ENCODE results near the gene PHKB. TPM values are rescaled to one million over a fixed set of nuclear protein-coding genes. Genes with fewer than 3 reads are reported as not detected.
"Not testable (repeated sequence)": the region's sequence is repeated elsewhere in the genome, so short reads cannot be mapped to it uniquely, and the experiment has no call there.

The PHKB gene
- total RNA-seq, 2 donors from 2014 or later = 90.4 to 91.5 TPM

GRCh38 chr16:47467501-47467900 is 6.4 kb downstream of the PHKB start:
- no peak for ATAC-seq
- DNase-seq = no peak
- intact Hi-C loops (cut with DNase I, micrococcal nuclease) = no loop called here

DNA sequence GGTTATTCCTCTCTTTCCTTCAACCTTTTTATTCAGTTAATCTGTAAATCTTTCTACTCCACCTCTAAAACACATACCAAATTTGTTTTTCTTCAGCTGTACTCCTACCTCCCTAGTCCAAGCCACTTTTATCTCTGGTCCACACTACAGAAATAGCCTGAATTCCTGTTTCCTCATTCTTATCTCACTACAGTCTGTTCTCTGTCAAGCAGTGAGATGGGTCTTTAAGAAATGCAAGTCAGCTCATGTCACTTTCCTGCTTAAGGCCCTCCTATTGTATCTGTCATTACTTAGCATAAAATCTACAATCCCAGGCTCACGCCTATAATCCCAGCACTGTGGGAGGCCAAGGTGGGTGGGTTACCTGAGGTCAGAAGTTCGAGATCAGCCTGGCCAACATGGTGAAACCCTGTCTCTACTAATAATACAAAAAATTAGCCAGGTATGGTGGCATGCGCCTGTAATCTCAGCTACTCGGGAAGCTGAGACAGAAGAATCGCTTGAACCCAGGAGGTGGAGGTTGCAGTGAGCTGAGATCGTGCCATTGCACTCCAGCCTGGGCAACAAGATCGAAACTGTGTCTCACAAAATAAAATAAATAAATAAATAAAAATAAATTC is 7.0 kb downstream of the PHKB start:
- intact Hi-C loops (cut with DNase I, micrococcal nuclease); DNase-seq; ATAC-seq: not testable (repeated sequence)

- ATAC-seq (no peak), DNase-seq (no peak)
- intact Hi-C loops (cut with DNase I, micrococcal nuclease) = no loop called here
These were observed 8.1 kb downstream of the PHKB start for GRCh38 chr16:47469227-47469626.

GRCh38 chr16:47470211-47470610 is 9.1 kb downstream of the PHKB start:
- intact Hi-C loops (cut with DNase I, micrococcal nuclease) = no loop called here
- no peak for DNase-seq
- ATAC-seq = no peak

GRCh38 chr16:47470810-47471209 is 9.7 kb downstream of the PHKB start:
- DNase-seq (no peak), ATAC-seq (peak; percentile 88)
- intact Hi-C loops (cut with DNase I, micrococcal nuclease) = no loop called here

GRCh38 chr16:47473004-47473403 is 11.9 kb downstream of the PHKB start:
- DNase-seq; ATAC-seq; intact Hi-C loops (cut with DNase I, micrococcal nuclease): not testable (repeated sequence)

GRCh38 chr16:47473792-47474191 is 12.7 kb downstream of the PHKB start:
- intact Hi-C loops (cut with DNase I, micrococcal nuclease) = no loop called here
- no peak for ATAC-seq
- no peak for DNase-seq

DNA sequence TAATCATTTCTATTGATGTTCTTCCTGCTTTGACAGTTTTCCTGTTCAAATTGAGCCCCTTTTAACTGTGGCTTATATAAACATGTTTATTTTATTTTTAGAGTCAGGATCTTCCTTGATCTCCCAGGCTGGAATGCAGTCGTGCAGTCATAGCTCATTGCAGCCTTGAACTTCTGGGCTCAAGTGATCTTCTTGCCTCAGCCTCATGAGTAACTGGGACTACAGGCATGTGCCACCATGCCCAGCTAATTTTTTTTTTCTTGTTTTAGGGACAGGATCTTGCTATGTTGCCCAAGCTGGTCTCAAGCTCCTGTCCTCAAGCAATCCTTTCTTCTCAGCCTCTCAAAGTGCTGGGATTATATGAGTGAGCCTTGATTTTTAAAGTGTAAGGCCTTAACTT is 14.7 kb downstream of the PHKB start:
- intact Hi-C loops (cut with DNase I, micrococcal nuclease) = no loop called here
- no peak for DNase-seq
- no peak for ATAC-seq

- intact Hi-C loops (cut with DNase I, micrococcal nuclease) = no loop called here
These were observed 15.7 kb downstream of the PHKB start for GRCh38 chr16:47476654-47477345.

GRCh38 chr16:47477679-47478078 is 16.5 kb downstream of the PHKB start:
- intact Hi-C loops (cut with DNase I, micrococcal nuclease) = no loop called here
- no peak for DNase-seq
- ATAC-seq = no peak

More at GRCh38 chr16:47476654-47477345, 15.7 kb downstream of the PHKB start:
- DNase-seq (no peak), ATAC-seq (no peak)

GRCh38 chr16:47480410-47480809 is 19.3 kb downstream of the PHKB start:
- no peak for DNase-seq
- intact Hi-C loops (cut with DNase I, micrococcal nuclease) = no loop called here
- no peak for ATAC-seq

- no peak for ATAC-seq
- no peak for DNase-seq
- intact Hi-C loops (cut with DNase I, micrococcal nuclease) = no loop called here
These were observed 20.7 kb downstream of the PHKB start for GRCh38 chr16:47481698-47482374.

GRCh38 chr16:47483616-47484015 is 22.5 kb downstream of the PHKB start:
- intact Hi-C loops (cut with DNase I, micrococcal nuclease) = no loop called here
- ATAC-seq (no peak), DNase-seq (no peak)

GRCh38 chr16:47486856-47487255 is 25.7 kb downstream of the PHKB start:
- no peak for DNase-seq
- no peak for ATAC-seq
- intact Hi-C loops (cut with DNase I, micrococcal nuclease) = no loop called here

DNA sequence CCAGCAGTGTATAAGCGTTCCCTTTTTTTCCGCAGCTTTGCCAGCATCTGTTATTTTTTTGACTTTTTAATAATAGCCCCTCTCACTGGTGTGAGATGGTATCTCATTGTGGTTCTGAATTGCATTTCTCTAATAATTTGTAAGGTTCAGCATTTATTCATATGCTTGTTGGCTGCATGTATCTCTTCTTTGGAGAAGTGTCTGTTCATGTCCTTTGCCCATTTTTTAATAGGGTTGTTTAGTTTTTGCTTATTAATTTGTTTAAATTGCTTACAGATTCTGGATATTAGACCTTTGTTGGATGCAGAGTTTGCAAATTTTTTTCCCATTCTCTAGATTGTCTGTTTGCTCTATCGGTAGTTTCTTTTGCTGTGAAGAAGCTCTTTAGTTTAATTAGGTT is 26.9 kb downstream of the PHKB start:
- intact Hi-C loops (cut with DNase I, micrococcal nuclease) = no loop called here
- DNase-seq = no peak
- no peak for ATAC-seq

GRCh38 chr16:47490471-47490870 is 29.3 kb downstream of the PHKB start:
- intact Hi-C loops (cut with DNase I, micrococcal nuclease) = no loop called here
- no peak for DNase-seq
- ATAC-seq = no peak

DNA sequence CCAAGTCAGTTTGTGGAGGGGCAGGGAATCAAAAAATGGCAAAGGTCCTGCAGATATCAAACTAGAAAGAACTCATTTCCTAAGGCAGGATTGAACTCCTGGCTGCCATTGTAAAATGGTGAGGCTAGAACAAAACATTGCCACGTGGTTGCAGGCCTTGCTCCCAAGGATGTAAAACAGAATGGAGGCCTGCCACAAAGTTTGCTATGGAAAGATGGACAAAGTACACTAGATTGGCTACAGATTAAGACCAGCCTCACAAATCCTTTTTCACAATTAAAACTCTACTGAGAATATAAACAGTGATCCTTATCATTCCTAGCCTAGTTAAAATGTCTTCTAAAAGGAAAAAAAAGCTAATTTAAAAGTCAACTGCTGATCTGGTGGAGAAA is 30.9 kb downstream of the PHKB start:
- DNase-seq (no peak), ATAC-seq (no peak)
- intact Hi-C loops (cut with DNase I, micrococcal nuclease) = no loop called here

DNA sequence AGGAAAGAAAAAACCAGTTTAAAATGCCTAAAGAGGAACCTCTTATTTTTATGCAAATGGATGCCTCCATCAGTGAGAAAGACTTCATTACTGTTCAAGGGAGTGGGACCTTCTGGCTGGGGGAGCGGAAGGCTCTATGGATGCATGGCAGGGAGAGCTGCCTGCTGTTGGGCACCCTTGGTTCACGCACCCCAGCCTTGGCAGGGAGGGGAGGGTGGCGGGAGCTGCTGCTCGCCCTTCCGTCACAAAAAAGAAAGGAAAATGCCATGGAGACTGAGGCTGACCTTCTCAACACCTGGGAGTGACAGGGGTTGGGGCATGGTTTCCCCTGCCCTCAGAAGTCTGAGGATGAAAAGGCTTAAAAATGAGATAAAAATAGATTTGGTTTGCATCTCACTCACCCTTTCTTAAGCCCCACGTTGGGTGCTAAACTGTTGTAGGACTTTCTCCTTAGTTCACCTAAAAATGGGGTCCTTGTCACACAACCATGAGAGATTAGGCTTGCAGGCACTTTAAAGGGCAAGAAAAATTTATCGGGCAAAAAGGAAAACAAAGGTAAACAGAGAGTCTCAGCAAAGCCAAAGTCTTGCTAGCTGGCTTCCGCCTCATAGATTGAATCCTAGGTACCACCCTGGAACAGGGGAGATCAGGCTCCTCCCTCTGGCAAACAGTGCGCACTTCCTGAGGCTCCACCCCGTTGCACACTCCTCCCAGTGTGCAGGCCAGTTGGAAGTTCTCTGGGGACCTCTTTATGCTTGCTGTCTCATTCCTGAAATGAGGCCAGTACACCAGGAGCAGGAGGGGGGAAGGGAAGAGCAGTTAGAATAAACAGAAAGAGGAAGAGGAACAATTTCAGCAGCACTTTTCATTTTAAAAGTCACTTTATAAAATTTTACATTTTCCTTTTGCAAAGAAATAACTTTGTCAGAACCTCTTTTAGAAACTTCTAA is 31.6 kb downstream of the PHKB start:
- ATAC-seq (peak; percentile 59), DNase-seq (peak; percentile 43 to 64)
- intact Hi-C loops (cut with DNase I, micrococcal nuclease) = no loop called here

Measured in left colon (tissue), 2 donors.